Rectal smooth muscle tissue (tissue), 1 donor: Measurements from ENCODE around the gene FAM167B.

Experiments
- H3K27ac ChIP-seq: one replicate; pipeline ENCODE4 v1.7.0; 2013; ENCODE audit warnings: low read depth, low read length, inconsistent platforms
- H3K27me3 ChIP-seq: one replicate; pipeline ENCODE4 v1.7.0; 2013; ENCODE audit warnings: low read length; ENCODE audit not compliant: control insufficient read depth, insufficient read depth
- H3K36me3 ChIP-seq: one replicate; pipeline ENCODE4 v1.7.0; 2013; ENCODE audit warnings: low read length; ENCODE audit not compliant: control insufficient read depth, insufficient read depth
- H3K4me1 ChIP-seq: one replicate; pipeline ENCODE4 v1.7.0; 2013; ENCODE audit warnings: low read length; ENCODE audit not compliant: control insufficient read depth, insufficient read depth
- H3K4me3 ChIP-seq: one replicate; pipeline ENCODE4 v1.7.0; 2013; ENCODE audit warnings: low read length
- H3K9ac ChIP-seq: one replicate; pipeline ENCODE4 v1.7.0; 2013; ENCODE audit warnings: low read length

The FAM167B gene

DNA sequence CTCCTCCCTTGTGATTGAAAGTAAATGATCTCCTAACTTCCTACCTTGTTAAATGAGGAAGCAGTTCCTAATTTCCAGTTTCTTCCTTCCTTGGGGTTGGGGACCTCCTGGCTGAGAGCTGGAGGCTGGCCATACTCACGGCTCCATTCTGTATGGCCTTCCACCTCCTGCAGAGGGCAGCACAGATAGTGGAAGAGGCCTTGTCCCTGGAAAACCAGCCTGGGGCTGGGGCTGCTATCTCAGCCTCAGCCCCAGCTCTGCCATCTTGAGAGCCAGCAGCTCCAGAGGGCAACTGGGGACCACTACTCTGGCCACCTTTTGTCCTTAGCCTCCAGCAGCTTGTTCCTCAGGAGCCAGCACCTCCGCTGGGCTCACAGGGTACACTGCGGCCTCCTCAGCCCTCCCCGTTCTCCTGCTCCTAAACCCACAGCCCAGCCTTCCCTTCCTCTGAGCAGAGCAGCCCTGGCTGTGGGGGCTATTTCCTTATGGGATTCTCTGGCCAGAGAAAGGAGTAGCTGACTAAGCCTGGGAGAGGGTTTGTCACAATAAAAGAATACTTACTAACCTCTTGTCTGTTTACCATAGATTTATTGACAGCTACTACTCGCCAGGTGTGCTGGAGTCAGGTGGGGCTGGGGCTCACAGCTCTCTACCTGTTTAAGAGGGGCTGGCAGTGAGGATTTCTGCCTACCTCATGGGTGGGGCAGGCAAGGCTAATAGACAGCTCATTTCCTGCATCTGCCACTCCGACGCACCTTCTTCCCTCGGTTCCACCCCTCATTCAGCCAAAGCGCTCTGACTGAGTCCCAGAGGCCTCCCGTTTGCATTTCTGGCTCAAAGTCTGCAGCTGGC is 31.2 kb upstream of the FAM167B start:
- H3K36me3 ChIP-seq = peaks cover 20% of the 10 kb centered on the region
- H3K9ac ChIP-seq = no peak overlapping the region
- no peak overlapping the region for H3K27ac ChIP-seq

DNA sequence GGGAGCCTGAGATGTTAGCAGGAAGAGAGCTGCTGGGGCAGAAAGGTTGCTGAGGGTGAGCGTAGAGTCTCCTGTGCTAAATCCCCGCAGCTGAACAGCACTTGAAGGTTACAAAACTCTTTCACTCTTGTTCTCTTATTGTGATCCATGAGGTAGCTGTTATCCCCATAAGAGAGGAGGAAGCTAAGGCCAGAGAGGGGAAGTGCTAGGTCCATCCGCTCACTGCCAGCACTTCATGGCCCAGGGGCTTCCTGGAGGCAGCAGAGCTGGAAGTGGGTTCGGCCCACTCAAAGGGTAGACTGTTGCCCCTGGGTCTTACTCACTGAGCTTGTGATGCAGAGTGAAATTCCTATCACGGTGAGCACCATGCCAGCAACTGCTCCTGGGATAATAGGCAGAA is 30.5 kb upstream of the FAM167B start:
- H3K27me3 ChIP-seq = no peaks in the 10 kb centered on the region
- no peak overlapping the region for H3K4me3 ChIP-seq
- peaks cover 20% of the 10 kb centered on the region for H3K36me3 ChIP-seq
- no peak overlapping the region for H3K27ac ChIP-seq
- peaks cover 7% of the 10 kb centered on the region for H3K4me1 ChIP-seq
- no peak overlapping the region for H3K9ac ChIP-seq

More for the DNA sequence above, 31.2 kb upstream of the FAM167B start:
- Histone ChIP-seq H3K4me1 (peaks cover 2% of the 10 kb centered on the region), H3K27me3 (no peaks in the 10 kb centered on the region), H3K4me3 (no peak overlapping the region)

DNA sequence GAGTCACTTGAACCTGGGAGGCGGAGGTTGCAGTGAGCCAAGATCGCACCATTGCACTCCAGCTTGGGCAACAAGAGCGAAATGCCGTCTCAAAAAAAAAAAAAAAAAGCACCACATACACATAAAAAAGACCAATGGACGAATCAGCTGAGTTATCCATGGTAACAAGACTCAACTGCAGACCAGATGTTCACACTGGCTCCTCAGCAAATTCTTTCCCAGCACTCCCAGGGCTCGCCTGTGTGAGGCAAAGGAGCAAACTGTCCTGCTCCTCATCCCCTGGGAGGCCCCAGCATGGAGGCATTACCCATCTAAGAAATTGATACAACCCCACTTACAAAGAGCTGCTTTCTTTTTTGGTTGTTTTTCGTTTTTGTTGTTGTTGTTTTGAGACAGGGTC is 28.0 kb upstream of the FAM167B start:
- Histone ChIP-seq H3K36me3 (peaks cover 20% of the 10 kb centered on the region), H3K27me3 (no peaks in the 10 kb centered on the region), H3K4me3 (no peak overlapping the region), H3K4me1 (peaks cover 12% of the 10 kb centered on the region), H3K27ac (no peak overlapping the region), H3K9ac (no peak overlapping the region)

DNA sequence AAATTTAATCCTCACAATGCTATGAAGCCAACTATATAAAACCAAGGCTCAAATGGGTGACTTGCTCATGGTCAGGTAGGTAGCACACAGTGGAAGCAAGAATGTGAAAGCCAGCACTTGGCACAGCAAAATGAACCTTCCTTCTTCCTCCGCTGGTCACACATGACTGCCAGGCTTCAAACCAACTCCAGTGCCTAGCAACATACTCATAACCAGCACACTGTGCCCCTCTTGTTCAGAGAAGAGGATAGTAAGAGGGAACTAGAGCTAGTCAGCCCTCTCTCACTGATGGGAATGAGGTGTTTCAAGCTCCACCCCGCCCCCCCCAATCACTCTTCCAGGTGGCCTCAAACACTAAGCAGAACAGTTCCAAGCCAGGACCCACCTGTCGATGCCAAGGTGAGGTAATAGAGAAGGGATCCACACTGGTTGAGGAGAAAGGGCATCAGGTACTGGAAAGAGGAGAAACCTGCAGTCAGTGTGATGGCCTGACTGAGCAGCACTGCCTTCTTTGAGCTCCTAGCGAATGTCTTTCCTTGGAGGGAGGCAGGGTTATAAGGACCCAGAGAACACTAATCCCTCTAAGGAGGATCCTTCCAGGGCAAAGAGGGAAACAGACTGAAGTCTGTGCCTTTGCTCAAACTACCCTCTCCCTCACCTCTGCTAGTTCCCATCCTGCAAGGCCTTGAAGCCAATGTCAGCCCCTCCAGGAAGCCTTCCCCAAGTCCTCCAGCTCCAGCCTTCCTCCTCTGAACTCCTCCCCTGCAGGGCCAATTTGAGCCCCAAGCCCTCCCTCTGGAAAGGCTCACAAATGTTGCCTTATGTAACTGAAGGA is 26.1 kb upstream of the FAM167B start:
- Histone ChIP-seq H3K27me3 (no peaks in the 10 kb centered on the region), H3K4me1 (peaks cover 12% of the 10 kb centered on the region), H3K9ac (no peak overlapping the region), H3K27ac (no peak overlapping the region), H3K36me3 (peaks cover 9% of the 10 kb centered on the region), H3K4me3 (peak overlapping the region; percentile 97)

DNA sequence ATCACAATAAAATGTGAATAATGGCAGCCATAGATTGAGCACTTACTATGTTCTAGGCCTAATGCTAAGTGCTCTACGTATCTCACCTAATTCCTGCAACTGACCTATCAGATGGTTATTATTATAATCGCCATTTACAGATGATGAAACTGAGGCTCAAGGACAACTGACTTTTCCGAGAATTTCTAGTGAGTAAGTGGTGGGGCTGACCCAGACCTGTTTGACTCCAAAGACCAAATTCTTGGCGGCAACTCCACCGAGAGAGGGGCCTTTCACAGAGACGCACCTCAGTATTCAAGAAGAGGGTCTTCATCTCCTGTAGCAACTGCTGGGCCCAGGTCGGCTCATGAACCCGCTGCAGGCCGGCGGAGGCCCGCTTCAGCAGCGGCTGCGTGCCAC is 25.4 kb upstream of the FAM167B start:
- Histone ChIP-seq H3K4me1 (peaks cover 12% of the 10 kb centered on the region), H3K27me3 (no peaks in the 10 kb centered on the region), H3K4me3 (peak overlapping the region; percentile 97), H3K36me3 (peaks cover 5% of the 10 kb centered on the region), H3K27ac (peak overlapping the region; percentile 94), H3K9ac (peak overlapping the region; percentile 27)

DNA sequence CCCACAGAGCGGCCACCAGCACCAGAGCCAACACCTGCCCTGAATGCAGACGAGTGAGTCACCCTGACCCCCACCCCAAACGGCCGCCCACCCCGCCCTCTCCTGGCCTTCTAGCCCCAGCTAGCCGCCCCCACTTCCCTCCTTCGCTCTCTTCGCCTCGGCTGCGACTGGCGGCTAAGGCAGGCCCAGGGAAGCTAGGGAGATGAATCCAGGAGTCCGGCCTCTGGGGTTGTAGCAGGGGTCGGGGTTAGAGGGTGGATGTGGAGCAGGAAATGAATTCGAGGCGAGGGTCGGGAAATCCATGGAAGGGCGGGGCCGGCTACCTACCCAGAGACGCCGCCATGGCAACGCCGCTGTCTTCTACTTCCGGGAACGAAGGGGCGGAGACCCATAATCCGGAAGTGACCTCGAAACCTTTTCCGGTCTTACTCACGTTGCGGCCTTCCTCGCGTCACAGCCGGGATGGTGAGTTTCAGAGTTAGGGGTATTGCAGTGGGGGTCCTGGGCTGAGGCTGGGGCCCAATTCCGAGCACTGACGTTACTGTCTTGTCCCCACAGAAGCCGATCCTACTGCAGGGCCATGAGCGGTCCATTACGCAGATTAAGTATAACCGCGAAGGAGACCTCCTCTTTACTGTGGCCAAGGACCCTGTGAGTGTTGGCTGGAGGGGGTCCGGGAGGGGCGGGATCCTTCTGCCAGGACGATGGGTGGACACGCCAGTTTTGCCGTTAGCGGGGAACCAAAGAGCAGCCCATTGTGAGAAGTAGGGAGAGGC is 24.9 kb upstream of the FAM167B start, which contains the start of the genes EIF3I and TMEM234:
TSS of gene EIF3I (plus strand) at position 428 of the 776 bp plus-strand sequence. CDS start at position 463, 35 bp downstream.
TSS of gene TMEM234 (minus strand) at position 374 of the 776 bp plus-strand sequence. CDS start at position 343, 31 bp downstream.
- Histone ChIP-seq H3K4me1 (peaks cover 12% of the 10 kb centered on the region), H3K4me3 (peak within 1 kb of the TSS; percentile 97), H3K9ac (peak within 1 kb of the TSS; percentile 93), H3K27ac (peak within 1 kb of the TSS; percentile 94), H3K27me3 (no peaks in the 10 kb centered on the region), H3K36me3 (no peaks in the 10 kb centered on the region)

DNA sequence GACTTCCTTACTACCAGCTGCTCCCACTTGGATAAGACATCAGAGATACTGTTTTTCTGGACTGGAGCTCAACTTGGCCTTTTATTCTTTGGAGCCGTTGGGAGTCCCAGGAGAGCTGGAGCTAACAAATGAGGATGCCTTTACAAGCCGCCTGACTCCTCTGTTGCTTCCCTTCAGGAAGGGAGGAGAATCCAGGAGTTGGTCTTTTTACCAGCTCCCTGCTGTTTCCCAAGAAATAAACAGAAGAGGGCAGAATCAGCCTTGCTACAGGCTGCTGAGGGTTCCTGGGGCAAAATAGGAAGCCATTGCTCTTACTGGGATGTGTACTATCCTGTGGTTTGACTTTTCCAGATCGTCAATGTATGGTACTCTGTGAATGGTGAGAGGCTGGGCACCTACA is 23.3 kb upstream of the FAM167B start:
- Histone ChIP-seq H3K36me3 (peaks cover 10% of the 10 kb centered on the region), H3K4me1 (peaks cover 12% of the 10 kb centered on the region), H3K27ac (no peak overlapping the region), H3K27me3 (no peaks in the 10 kb centered on the region), H3K9ac (no peak overlapping the region), H3K4me3 (no peak overlapping the region)

DNA sequence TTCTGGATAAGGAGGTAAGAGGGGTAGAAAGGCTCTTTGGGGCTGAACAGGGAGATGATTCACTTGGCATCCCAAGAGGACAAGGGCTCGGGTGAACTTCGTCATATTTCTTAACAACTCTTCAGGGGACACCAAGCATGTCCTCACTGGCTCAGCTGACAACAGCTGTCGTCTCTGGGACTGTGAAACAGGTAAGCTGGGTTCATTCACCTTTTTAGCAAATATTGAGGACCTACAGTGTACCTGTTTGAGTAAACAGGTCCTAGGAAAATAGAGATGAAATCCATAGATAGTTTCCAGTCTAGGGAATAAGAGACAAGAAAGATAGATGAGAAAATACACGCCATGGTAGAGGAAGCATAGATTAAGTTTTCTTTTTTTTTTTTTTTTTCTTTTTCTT is 22.7 kb upstream of the FAM167B start:
- Histone ChIP-seq H3K36me3 (peaks cover 15% of the 10 kb centered on the region), H3K9ac (no peak overlapping the region), H3K27ac (no peak overlapping the region), H3K27me3 (no peaks in the 10 kb centered on the region), H3K4me1 (peaks cover 12% of the 10 kb centered on the region), H3K4me3 (no peak overlapping the region)

DNA sequence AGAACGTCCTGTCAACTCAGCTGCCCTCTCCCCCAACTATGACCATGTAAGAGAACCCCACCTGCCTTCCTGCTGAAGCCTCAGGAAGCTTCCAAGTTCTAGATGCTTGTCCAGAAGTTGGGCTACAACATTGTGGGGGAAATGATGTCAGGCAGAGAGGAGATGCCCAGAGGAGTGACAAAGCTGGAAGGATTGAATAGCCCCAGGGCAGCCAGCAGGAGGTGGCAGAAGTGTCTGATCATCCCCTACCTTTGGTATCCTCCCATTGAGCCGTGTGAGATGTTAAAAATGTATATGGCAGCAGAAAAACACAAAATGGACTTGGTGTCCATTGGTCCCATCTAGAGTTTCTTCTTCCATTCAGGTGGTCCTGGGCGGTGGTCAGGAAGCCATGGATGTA is 18.3 kb upstream of the FAM167B start:
- Histone ChIP-seq H3K4me3 (no peak overlapping the region), H3K4me1 (no peaks in the 10 kb centered on the region), H3K36me3 (peaks cover 24% of the 10 kb centered on the region)

DNA sequence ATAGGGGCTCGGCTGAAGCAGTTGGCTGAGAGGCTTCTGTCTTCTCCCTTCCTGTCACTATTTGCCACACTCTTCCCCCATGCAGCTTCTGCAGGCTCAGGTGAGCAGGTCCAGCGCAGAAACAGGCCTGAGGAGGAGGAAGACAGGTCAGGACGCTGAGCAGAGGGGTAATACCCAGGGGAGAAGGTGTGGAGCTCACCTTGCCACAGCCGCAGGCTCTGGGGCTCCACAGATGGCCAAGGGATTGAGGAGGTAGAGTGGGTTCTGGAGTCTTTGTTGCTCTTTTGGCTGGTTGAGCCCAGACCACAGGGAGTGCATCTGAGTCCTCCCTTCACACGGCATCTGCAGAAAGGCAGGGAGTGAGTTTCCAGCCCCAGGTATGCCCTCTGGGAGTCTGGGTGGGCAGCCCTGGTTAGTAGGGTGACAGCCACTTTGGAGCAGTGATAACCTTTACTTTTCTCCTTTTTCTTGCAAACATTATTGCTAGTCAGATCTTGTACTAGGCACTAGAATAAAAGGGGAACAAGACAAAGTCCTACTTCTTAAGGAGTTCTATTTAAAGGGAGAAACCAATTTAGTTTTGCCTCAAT is 15.1 kb upstream of the FAM167B start:
- Histone ChIP-seq H3K27ac (no peak overlapping the region), H3K4me1 (no peaks in the 10 kb centered on the region), H3K36me3 (peaks cover 24% of the 10 kb centered on the region), H3K4me3 (no peak overlapping the region), H3K9ac (no peak overlapping the region), H3K27me3 (no peaks in the 10 kb centered on the region)

More for the DNA sequence above, 18.3 kb upstream of the FAM167B start:
- H3K27me3 ChIP-seq = no peaks in the 10 kb centered on the region
- H3K9ac ChIP-seq = no peak overlapping the region
- H3K27ac ChIP-seq = no peak overlapping the region

DNA sequence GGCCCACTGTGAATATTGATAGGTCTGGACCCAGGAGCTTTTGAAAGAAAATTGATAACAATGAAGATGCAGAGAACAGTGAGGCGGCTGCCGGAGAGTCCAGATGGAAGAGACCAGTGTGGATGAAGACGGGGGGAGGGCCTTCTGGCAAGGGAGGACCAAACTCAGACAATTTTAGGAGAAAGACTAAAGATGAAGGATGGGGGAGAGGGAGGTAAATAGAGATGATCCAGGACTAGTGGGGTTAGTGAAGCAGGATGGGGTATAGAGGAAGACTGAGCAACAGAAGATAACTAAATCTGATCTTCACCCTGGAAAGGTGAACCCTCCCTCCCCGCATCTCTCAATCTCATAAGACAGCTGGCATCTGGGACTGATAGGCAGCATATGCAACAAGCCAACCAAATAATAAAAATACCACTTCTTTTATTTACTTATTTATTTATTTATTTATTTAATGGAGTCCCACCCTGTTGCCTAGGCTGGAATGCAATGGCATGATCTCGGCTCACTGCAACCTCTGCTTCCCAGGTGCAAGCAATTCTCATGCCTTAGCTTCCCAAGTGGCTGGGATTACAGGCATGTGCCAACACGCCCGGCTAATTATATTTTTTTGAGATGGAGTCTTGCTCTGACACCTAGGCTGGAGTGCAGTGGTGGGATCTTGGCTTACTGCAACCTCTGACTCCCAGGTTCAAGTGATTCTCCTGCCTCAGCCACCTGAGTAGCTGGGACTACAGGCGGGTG is 14.3 kb upstream of the FAM167B start:
- no peaks in the 10 kb centered on the region for H3K27me3 ChIP-seq
- H3K9ac ChIP-seq = no peak overlapping the region
- no peaks in the 10 kb centered on the region for H3K4me1 ChIP-seq
- H3K27ac ChIP-seq = no peak overlapping the region
- peaks cover 23% of the 10 kb centered on the region for H3K36me3 ChIP-seq
- no peak overlapping the region for H3K4me3 ChIP-seq
